Right lobe of liver (tissue), 6 donors: ENCODE data around the gene IFFO2. TPM values are rescaled to one million over a fixed set of nuclear protein-coding genes. Genes with fewer than 3 reads are reported as not detected.

Experiments used
- ATAC-seq, 4 donors: fragments of 200-7000 bp; cut with Tn5 transposase; one replicate each; pipeline ENCODE4 v1.9.1; 2020; ENCODE audit warnings: mild to moderate bottlenecking in 4 of 4, moderate library complexity in 4 of 4
- DNase-seq, 3 donors: peaks; one replicate each; pipeline ENCODE4 v3.0.0-alpha.2; 2020
- H3K27ac ChIP-seq, 3 donors: fragments of 200-600 bp; one replicate each; pipeline ENCODE4 v1.8.0; 2022
- H3K27me3 ChIP-seq, 2 donors: fragments of 200-600 bp; one replicate each; pipeline ENCODE4 v1.8.0; 2022
- H3K36me3 ChIP-seq, 4 donors: fragments of 200-600 bp; sonication (generic) in 1 of 4; one replicate each; pipeline versions ENCODE4 v1.5.1 to v1.8.0; 2017 to 2022; ENCODE audit warnings: control low read depth in 1 of 4
- H3K4me1 ChIP-seq, 4 donors: fragments of 200-600 bp; sonication (generic) in 1 of 4; one replicate each; pipeline versions ENCODE4 v1.5.1 to v1.8.0; 2017 to 2022; ENCODE audit warnings: control low read depth in 1 of 4
- H3K4me3 ChIP-seq, 3 donors: fragments of 200-600 bp; one replicate each; pipeline ENCODE4 v1.8.0; 2022
- H3K9me3 ChIP-seq, 4 donors: fragments of 200-600 bp; sonication (generic) in 1 of 4; one replicate each; pipeline versions ENCODE4 v1.5.1 to v1.8.0; 2017 to 2022; ENCODE audit warnings: control low read depth in 1 of 4
- CTCF ChIP-seq, 4 donors: fragments of 200-600 bp in 3 of 4; fragments of 450-650 bp in 1 of 4; IDR thresholded peaks; one replicate each; pipeline versions ENCODE4 v1.5.1 to v1.8.0; 2016 to 2022; ENCODE audit warnings: antibody characterized with exemption in 4 of 4, mild to moderate bottlenecking in 2 of 4
- POLR2A ChIP-seq: fragments of 450-650 bp; IDR thresholded peaks from one replicate; pipeline ENCODE4 v1.6.1; 2017; ENCODE audit warnings: antibody characterized with exemption, mild to moderate bottlenecking
- WGBS: methylation state at CpG from one replicate; pipeline ENCODE4 v1.1.6; 2018; ENCODE audit warnings: low coverage, low lambda C conversion rate; ENCODE audit not compliant: insufficient coverage; ENCODE audit errors: missing lambda C conversion rate; 5-methylcytosine and 5-hydroxymethylcytosine counted together
- intact Hi-C, 2 donors: fragments of 100-400 bp; cut with DNase I; formaldehyde crosslinking; loops; one replicate each; pipeline versions ENCODE4 v1.11.2 to v1.14.1; 2022
- total RNA-seq, 6 experiments: library from RNA; depleted of rRNA in 2 of 6; stranded (reverse); fragments of >200 nt in 2 of 6; fragmentation: NEBNext Ultra II Directional in 3 of 6; extraction: Animal tissue kit (Norgen Biotek cat#: 25700) in 3 of 6; gene quantifications; one replicate each; pipeline versions ENCODE4 v1.1.0 to v1.2.4, GENCODE V29; 2016 to 2023
- donor health status: DM: no; HTN: yes; CAD: no.
- donor health status: DM: no; HTN: no; CAD: no.
- donor health status: DM: no; HTN: no; CAD: no.
- donor health status: DM: no; HTN: yes; CAD: no.
- donor health status: DM: no; HTN: yes; CAD: no.

IFFO2 gene
- total RNA-seq, 6 experiments from 2014 or later: 2.9 to 12.7 (median 7.2) TPM

- H3K4me3 ChIP-seq: peak overlapping the region in 1 of 3 donors; percentile 29
- DNase-seq: peak in 1 of 3 donors; percentile 47
- ATAC-seq: peak in 1 of 4 donors; percentile 2
- peak overlapping the region; percentile 66 to 84 (median 82) for H3K27ac ChIP-seq
- H3K4me1 ChIP-seq: peaks cover 0 to 77% (median 33%) of the 10 kb centered on the region in 4 donors
- intact Hi-C loops: loop anchor here in 1 of 2 donors (10.0 kb wide), 1 partner anchor 55 kb away; no protein-coding TSS in a partner anchor
- H3K36me3 ChIP-seq: no peaks in the 10 kb centered on the region
- H3K27me3 ChIP-seq: no peaks in the 10 kb centered on the region
- TF ChIP-seq CTCF (IDR thresholded peaks at IDR 0.05) (no peak), POLR2A (no peak)
- 25% methylated on average over 16 of the region's 22 CpGs for WGBS
- no peaks in the 10 kb centered on the region for H3K9me3 ChIP-seq
Observed at GRCh38 chr1:18949686-18950400, 6.6 kb downstream of the IFFO2 start.

DNA sequence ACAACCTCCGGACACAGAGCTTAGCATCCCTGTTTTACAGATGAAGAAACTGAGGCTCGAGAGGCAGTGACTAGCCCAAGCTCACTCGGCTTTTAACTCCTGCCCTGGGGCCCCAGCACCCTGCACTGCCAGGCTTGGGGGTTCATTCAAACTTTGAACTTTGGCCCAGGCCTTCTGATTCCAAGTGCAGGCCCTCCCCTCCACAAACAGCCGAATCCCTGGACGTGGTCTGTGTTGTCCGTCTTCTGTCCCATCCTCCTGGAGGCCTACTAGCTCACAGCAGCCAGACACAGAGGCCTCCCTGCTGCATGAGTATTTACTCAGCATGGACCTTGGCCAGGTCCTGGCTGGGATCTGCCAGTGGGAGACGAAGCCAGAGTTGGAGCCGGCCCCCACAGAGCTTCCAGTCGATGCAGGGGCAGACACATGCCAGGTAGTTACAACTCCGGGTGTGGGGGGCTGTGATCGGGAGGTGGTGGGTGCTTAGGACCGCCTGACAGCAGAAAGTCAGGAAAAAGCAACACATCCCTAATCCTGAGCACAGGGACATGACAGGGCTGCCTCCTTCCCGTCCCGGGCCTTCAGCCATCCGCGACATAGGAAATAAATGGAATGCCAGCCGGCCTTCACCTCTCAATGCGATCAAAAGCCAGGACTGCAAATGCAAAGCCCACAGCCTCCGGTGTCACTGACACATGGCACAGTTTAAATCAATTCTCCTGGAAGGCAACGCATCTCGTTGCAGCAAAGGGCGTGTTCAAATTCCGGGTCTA is 7.4 kb downstream of the IFFO2 start:
- TF ChIP-seq POLR2A (no peak), CTCF (IDR thresholded peaks at IDR 0.05) (no peak)
- Histone ChIP-seq H3K36me3 (no peaks in the 10 kb centered on the region), H3K27ac (peak overlapping the region; percentile 66 to 84 (median 82)), H3K4me1 (peaks cover 0 to 71% (median 30%) of the 10 kb centered on the region in 4 donors), H3K27me3 (no peaks in the 10 kb centered on the region), H3K9me3 (no peaks in the 10 kb centered on the region), H3K4me3 (peak overlapping the region in 1 of 3 donors; percentile 10)
- 13% methylated on average over 21 of the region's 23 CpGs for WGBS
- DNase-seq (peak; percentile 74 to 90 (median 87)), ATAC-seq (peak; percentile 73 to 85 (median 80))
- intact Hi-C loops: no loop called here

GRCh38 chr1:18948048-18948912 is 8.2 kb downstream of the IFFO2 start:
- Histone ChIP-seq H3K9me3 (no peaks in the 10 kb centered on the region), H3K4me1 (peaks cover 0 to 63% (median 30%) of the 10 kb centered on the region in 4 donors), H3K4me3 (peak overlapping the region in 1 of 3 donors; percentile 10), H3K27ac (peak overlapping the region; percentile 66 to 84 (median 82)), H3K36me3 (no peaks in the 10 kb centered on the region), H3K27me3 (no peaks in the 10 kb centered on the region)
- no peak for TF ChIP-seq CTCF (IDR thresholded peaks at IDR 0.05)
- TF ChIP-seq POLR2A: no peak
- ATAC-seq: peak; percentile 33 to 69 (median 51)
- intact Hi-C loops: no loop called here
- WGBS: 24% methylated on average over 13 of the region's 15 CpGs
- peak; percentile 59 to 86 (median 85) for DNase-seq

GRCh38 chr1:18947570-18947969 is 8.9 kb downstream of the IFFO2 start:
- ATAC-seq (no peak), DNase-seq (no peak)
- no peak for TF ChIP-seq POLR2A
- no peak for TF ChIP-seq CTCF (IDR thresholded peaks at IDR 0.05)
- Histone ChIP-seq H3K9me3 (no peaks in the 10 kb centered on the region), H3K36me3 (no peaks in the 10 kb centered on the region), H3K27ac (peak overlapping the region in 1 of 3 donors; percentile 82), H3K27me3 (no peaks in the 10 kb centered on the region), H3K4me1 (peaks cover 0 to 63% (median 30%) of the 10 kb centered on the region in 4 donors), H3K4me3 (no peak overlapping the region)
- intact Hi-C loops: no loop called here
- 100% methylated on average over 1 of the region's 9 CpGs for WGBS
